Smooth muscle cell (in vitro differentiated cells): ENCODE measurements around the gene C11orf24. TPM values are rescaled to one million over a fixed set of nuclear protein-coding genes. Genes with fewer than 3 reads are reported as not detected.

Experiments used
- DNase-seq: peaks from one replicate; lab custom pipeline; 2025; ENCODE audit not compliant: unreplicated experiment; lab: John Stamatoyannopoulos, UW
- H2AFZ ChIP-seq: fragments of 200-600 bp; sonication (generic); 2 replicates; pipeline ENCODE4 v1.6.0; 2016; ENCODE audit warnings: antibody characterized with exemption, low read depth, mild to moderate bottlenecking
- H3F3A ChIP-seq: fragments of 200-600 bp; sonication (generic); 2 replicates; pipeline ENCODE4 v1.6.0; 2017; ENCODE audit warnings: antibody characterized with exemption, low read depth
- H3K27ac ChIP-seq: fragments of 200-600 bp; sonication (generic); 2 replicates; pipeline ENCODE4 v1.5.1; 2016; ENCODE audit warnings: low read depth, mild to moderate bottlenecking
- H3K27me3 ChIP-seq: fragments of 200-600 bp; sonication (generic); 2 replicates; pipeline ENCODE4 v1.6.1; 2016; ENCODE audit warnings: low read depth, mild to moderate bottlenecking
- H3K36me3 ChIP-seq: fragments of 200-600 bp; sonication (generic); 2 replicates; pipeline ENCODE4 v1.5.1; 2016; ENCODE audit warnings: low read depth
- H3K4me1 ChIP-seq: fragments of 200-600 bp; sonication (generic); 2 replicates; pipeline ENCODE4 v1.5.1; 2016; ENCODE audit warnings: low read depth
- H3K4me2 ChIP-seq: fragments of 200-600 bp; sonication (generic); 2 replicates; pipeline ENCODE4 v1.6.0; 2016; ENCODE audit warnings: mild to moderate bottlenecking
- H3K4me3 ChIP-seq: fragments of 200-600 bp; sonication (generic); 2 replicates; pipeline ENCODE4 v1.5.1; 2016; ENCODE audit warnings: mild to moderate bottlenecking
- H3K79me2 ChIP-seq: fragments of 200-600 bp; sonication (generic); 2 replicates; pipeline ENCODE4 v1.6.0; 2016; ENCODE audit warnings: low read depth, mild to moderate bottlenecking
- H3K9ac ChIP-seq: fragments of 200-600 bp; sonication (generic); 2 replicates; pipeline ENCODE4 v1.6.0; 2016; ENCODE audit warnings: low read depth
- H3K9me3 ChIP-seq: fragments of 200-600 bp; sonication (generic); replicated peaks from 2 replicates; pipeline ENCODE4 v1.5.1; 2016; ENCODE audit warnings: low read depth
- H4K20me1 ChIP-seq: fragments of 200-600 bp; sonication (generic); 2 replicates; pipeline ENCODE4 v1.6.0; 2016; ENCODE audit warnings: low read depth
- WGBS: methylation state at CpG from one replicate; pipeline ENCODE4 v1.1.7; 2016; ENCODE audit warnings: low lambda C conversion rate; 5-methylcytosine and 5-hydroxymethylcytosine counted together
- polyA plus RNA-seq: library from polyadenylated mRNA; unstranded; fragments of >200 nt; fragmentation: Nextera tagmentation; extraction: Ambion mirVana; gene quantifications from 2 replicates; pipeline ENCODE4 v1.2.1, GENCODE V29; 2016
- total RNA-seq: library from RNA; depleted of rRNA; stranded (reverse); fragments of >200 nt; gene quantifications from 2 replicates; pipeline ENCODE4 v1.2.3, GENCODE V29; 2014
- TF ChIP-seq, protein P1 (sequence below): fragments of 200-600 bp; sonication (generic); IDR thresholded peaks from 2 replicates; pipeline ENCODE4 v1.5.1; 2017; ENCODE audit warnings: borderline replicate concordance, mild to moderate bottlenecking, antibody characterized with exemption; ENCODE audit not compliant: insufficient read depth, poor library complexity, severe bottlenecking

The C11orf24 gene
- total and polyA plus RNA-seq, 2 experiments from 2014 or later = 58.1 to 97.5 TPM

DNA sequence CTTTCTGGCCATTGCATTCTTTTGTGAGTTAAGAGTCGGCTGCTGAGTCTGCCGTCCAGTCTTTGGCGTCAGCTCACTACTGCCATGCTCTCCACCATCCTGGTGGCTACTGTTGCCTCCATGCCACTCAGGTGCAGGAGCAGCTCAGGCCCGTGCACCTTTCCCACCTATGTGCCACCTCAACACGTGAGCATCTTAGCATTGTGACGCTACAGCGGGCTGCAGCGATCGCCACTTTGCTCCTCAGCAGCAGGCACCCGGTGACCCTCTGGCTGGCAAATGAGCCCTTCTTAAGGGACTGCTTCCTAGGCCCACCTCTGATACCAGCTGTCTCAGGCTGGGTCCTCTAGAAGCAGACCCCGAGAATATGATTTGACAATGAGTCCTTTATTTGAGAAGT is 47.2 kb downstream of the C11orf24 start:
- Histone ChIP-seq H3K79me2 (no peaks in the 10 kb centered on the region), H2AFZ (no peak overlapping the region), H3K9me3 (no peaks in the 10 kb centered on the region), H3K36me3 (no peaks in the 10 kb centered on the region), H3K9ac (no peak overlapping the region), H3K4me3 (no peak overlapping the region), H3K4me2 (no peak overlapping the region), H4K20me1 (no peaks in the 10 kb centered on the region), H3K4me1 (no peaks in the 10 kb centered on the region), H3F3A (no peaks in the 10 kb centered on the region), H3K27ac (no peak overlapping the region), H3K27me3 (no peaks in the 10 kb centered on the region)
- TF ChIP-seq, protein P1, sequence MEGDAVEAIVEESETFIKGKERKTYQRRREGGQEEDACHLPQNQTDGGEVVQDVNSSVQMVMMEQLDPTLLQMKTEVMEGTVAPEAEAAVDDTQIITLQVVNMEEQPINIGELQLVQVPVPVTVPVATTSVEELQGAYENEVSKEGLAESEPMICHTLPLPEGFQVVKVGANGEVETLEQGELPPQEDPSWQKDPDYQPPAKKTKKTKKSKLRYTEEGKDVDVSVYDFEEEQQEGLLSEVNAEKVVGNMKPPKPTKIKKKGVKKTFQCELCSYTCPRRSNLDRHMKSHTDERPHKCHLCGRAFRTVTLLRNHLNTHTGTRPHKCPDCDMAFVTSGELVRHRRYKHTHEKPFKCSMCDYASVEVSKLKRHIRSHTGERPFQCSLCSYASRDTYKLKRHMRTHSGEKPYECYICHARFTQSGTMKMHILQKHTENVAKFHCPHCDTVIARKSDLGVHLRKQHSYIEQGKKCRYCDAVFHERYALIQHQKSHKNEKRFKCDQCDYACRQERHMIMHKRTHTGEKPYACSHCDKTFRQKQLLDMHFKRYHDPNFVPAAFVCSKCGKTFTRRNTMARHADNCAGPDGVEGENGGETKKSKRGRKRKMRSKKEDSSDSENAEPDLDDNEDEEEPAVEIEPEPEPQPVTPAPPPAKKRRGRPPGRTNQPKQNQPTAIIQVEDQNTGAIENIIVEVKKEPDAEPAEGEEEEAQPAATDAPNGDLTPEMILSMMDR = no peak
- DNase-seq = no peak
- WGBS = 93% methylated on average over 11 of the region's 11 CpGs

DNA sequence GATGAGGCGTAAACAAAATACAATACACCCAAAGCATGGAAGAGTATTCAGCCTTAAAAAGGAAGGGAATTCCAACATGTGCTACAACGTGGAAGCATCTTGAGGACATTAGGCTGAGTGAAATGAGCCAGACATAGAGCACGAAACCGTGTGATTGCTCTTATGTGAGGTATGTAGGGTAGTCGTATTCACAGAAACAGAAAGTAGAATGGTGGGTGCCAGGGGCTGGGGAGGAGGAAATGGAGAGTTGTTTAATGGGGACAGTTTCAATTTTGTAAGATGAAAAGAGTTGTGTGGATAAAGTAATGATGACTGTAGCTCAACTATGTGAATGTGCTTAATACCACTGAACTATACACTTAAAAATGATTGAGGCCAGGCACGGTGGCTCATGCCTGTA is 48.5 kb downstream of the C11orf24 start:
- Histone ChIP-seq H3F3A (no peaks in the 10 kb centered on the region), H2AFZ (no peak overlapping the region), H3K4me1 (no peaks in the 10 kb centered on the region), H3K9me3 (no peaks in the 10 kb centered on the region), H3K36me3 (no peaks in the 10 kb centered on the region), H3K4me2 (no peak overlapping the region), H3K4me3 (no peak overlapping the region), H3K27ac (no peak overlapping the region), H3K79me2 (no peaks in the 10 kb centered on the region), H3K27me3 (no peaks in the 10 kb centered on the region), H3K9ac (no peak overlapping the region), H4K20me1 (no peaks in the 10 kb centered on the region)
- TF ChIP-seq, protein P1 = no peak
- DNase-seq = no peak
- 80% methylated on average over 6 of the region's 6 CpGs for WGBS

DNA sequence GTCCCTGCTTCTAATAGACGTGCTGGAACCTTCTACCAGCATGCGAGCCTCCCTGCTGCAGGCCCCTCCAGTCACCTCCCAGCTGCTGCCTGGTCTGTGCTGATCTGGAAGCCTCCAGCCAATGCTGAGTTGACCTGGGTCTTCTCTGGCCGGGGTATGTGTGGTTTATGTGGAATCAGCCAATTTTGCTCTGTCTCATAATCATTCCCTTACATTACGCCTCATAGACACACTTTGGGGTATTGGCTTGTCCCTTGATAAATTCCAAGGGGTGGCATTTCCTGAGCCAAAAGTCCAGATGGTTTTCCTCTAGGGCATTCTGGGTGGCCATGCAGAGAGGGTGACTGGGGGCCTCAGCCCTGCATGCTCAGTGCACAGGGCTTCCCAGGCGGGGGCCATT is 50.4 kb downstream of the C11orf24 start:
- H3K27me3 ChIP-seq = no peaks in the 10 kb centered on the region
- no peaks in the 10 kb centered on the region for H3K79me2 ChIP-seq
- no peaks in the 10 kb centered on the region for H3K9me3 ChIP-seq
- no peak overlapping the region for H3K4me2 ChIP-seq
- H3K4me1 ChIP-seq = no peaks in the 10 kb centered on the region
- H3K9ac ChIP-seq = no peak overlapping the region
- no peaks in the 10 kb centered on the region for H3F3A ChIP-seq
- DNase-seq = no peak
- WGBS = over 99% methylated on average over 5 of the region's 5 CpGs
- H3K36me3 ChIP-seq = no peaks in the 10 kb centered on the region
- TF ChIP-seq, protein P1 = no peak
- H3K4me3 ChIP-seq = no peak overlapping the region
- no peak overlapping the region for H3K27ac ChIP-seq
- no peaks in the 10 kb centered on the region for H4K20me1 ChIP-seq
- H2AFZ ChIP-seq = no peak overlapping the region

DNA sequence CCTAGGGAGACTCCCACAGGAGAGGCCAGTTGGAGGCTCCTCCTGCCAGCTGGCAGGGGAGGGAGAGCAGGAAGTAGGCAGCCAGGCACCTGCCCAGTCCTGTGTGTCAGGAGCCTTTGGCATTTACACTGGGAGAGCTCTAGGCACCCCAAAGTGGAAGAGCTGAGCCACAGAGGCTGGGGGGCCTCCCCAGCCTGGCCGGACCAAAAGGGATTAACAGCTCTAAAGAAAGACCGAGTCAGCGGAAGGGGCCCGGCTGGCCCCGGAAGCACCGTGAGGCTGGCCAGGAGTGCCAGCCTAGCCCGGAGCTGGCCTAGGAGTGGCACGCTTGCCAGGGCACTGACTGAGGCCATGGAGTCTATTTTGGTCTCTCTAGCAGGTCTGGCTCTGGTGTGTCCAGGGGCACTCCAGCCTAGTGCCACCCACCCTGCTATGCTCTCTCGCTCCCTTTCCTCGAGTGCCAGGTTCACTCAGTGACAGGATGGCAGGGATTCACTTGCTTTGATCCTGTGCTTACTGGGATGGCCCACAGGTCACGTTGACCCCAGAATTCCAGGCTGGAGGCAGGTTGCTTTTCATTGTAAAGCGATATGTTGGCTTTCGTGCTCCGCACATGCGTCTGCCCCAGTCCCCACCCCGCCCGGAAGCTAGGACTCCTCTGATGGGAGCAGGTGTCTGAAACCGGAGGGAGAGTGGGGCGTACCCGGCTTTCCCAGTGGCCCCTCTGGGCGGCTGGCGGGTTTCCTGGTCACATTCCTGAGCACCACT is 55.4 kb downstream of the C11orf24 start:
- Histone ChIP-seq H3K27me3 (no peaks in the 10 kb centered on the region), H3K9ac (no peak overlapping the region), H2AFZ (no peak overlapping the region), H3K9me3 (no peaks in the 10 kb centered on the region), H3K27ac (no peak overlapping the region), H3K36me3 (no peaks in the 10 kb centered on the region), H3K79me2 (peaks cover 13% of the 10 kb centered on the region), H3K4me2 (no peak overlapping the region), H3F3A (no peaks in the 10 kb centered on the region), H4K20me1 (peaks cover 12% of the 10 kb centered on the region), H3K4me3 (no peak overlapping the region), H3K4me1 (peaks cover 7% of the 10 kb centered on the region)
- 86% methylated on average over 22 of the region's 22 CpGs for WGBS
- DNase-seq = no peak
- TF ChIP-seq, protein P1 = no peak
